GM21515 (cell line): ENCODE results near the gene PHLDA3.

Source experiments
- ATAC-seq: cut with Tn5 transposase; IDR thresholded peaks from one replicate; pipeline ENCODE4 v1.9.1; 2021; ENCODE audit not compliant: unreplicated experiment

Gene PHLDA3

GRCh38 chr1:201466492-201466891 is 2.5 kb downstream of the PHLDA3 start:
- ATAC-seq, result no peak

- ATAC-seq, result no peak
Observed at GRCh38 chr1:201465698-201466290, 3.2 kb downstream of the PHLDA3 start.

GRCh38 chr1:201463071-201463552 is 5.9 kb downstream of the PHLDA3 start:
- no peak for ATAC-seq

- ATAC-seq, result no peak
Observed at GRCh38 chr1:201461645-201462441, 7.1 kb downstream of the PHLDA3 start.

GRCh38 chr1:201460814-201461644 is 8.0 kb downstream of the PHLDA3 start:
- no peak for ATAC-seq

- ATAC-seq, result no peak
Observed at GRCh38 chr1:201459775-201460174, 9.2 kb downstream of the PHLDA3 start.

- ATAC-seq, result no peak
Observed at GRCh38 chr1:201459052-201459451, 9.9 kb downstream of the PHLDA3 start.

- ATAC-seq, result no peak
Observed at GRCh38 chr1:201457508-201457960, 11.5 kb downstream of the PHLDA3 start.

GRCh38 chr1:201456499-201457309 is 12.3 kb downstream of the PHLDA3 start:
- ATAC-seq, result no peak

GRCh38 chr1:201455098-201455497 is 13.9 kb downstream of the PHLDA3 start:
- no peak for ATAC-seq

- no peak for ATAC-seq
Observed at GRCh38 chr1:201454608-201455007, 14.4 kb downstream of the PHLDA3 start.

GRCh38 chr1:201452866-201453265 is 16.1 kb downstream of the PHLDA3 start:
- no peak for ATAC-seq

- no peak for ATAC-seq
Observed at GRCh38 chr1:201450721-201451291, 18.2 kb downstream of the PHLDA3 start.

- ATAC-seq, result no peak
Observed at GRCh38 chr1:201448990-201449389, 20.0 kb downstream of the PHLDA3 start.

GRCh38 chr1:201447903-201448871 is 20.8 kb downstream of the PHLDA3 start:
- ATAC-seq, result peak; percentile 73

- no peak for ATAC-seq
Observed at GRCh38 chr1:201445310-201445709, 23.7 kb downstream of the PHLDA3 start.

GRCh38 chr1:201444792-201445191 is 24.2 kb downstream of the PHLDA3 start:
- ATAC-seq, result no peak

- no peak for ATAC-seq
Observed at GRCh38 chr1:201443747-201444146, 25.2 kb downstream of the PHLDA3 start.

- no peak for ATAC-seq
Observed at GRCh38 chr1:201436969-201437368, 32.0 kb downstream of the PHLDA3 start.
